NCI-H2171 (cell line): Measurements from ENCODE around the gene HDGF.
"Not testable (repeated sequence)": the region's sequence is repeated elsewhere in the genome, so short reads cannot be mapped to it uniquely, and the experiment has no call there.

ENCODE experiments used
- DNase-seq: peaks from one replicate; lab custom pipeline; 2025; lab: John Stamatoyannopoulos, UW

HDGF gene

GRCh38 chr1:156767101-156767878, 15.8 kb upstream of the HDGF start, which contains the start of gene PRCC:
Gene PRCC (plus strand): TSS chr1:156767535. CDS start chr1:156767772, 237 bp downstream.
- DNase-seq, result peak; percentile 97

DNA sequence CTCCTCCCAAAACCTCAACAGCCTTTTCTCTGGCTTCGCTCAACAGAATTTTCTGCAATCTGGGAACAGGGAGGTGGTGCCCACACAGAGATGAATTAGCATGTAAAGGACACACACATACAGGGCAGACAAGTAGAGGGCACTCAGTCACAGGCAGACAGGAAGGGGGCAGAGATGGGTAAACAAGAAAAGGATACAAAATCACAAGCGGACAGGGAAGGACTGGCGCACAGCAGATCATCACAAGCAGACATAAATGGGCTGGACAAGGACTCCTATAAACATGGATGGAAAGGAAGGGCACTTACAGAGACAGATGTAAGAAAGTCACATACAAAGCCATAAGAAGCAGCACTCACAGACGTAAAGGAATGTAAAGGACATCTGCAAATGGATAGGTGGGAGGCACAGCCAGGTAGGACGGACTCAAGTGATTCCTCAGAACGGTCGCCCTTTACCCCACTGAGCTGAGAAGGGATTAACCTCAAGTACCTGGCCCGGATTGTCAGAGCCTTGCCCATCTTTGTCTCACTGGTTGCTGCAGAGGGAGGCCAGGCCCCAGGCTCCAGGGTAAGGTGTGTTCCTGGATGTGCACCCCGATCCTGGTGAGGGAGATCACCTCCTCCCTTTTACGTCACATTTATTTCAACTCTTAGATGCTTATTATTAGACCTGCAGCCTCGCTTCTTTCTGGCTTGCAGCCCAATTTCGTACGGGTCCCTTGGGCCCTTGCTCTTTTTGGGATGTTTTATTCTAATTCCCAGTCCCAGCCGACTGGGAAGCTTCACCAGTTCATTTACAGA, 15.0 kb upstream of the HDGF start:
- DNase-seq, result no peak

- DNase-seq, result no peak
Observed at GRCh38 chr1:156765666-156766065, 14.2 kb upstream of the HDGF start.

GRCh38 chr1:156765136-156765535, 13.7 kb upstream of the HDGF start:
- not testable (repeated sequence) for DNase-seq

GRCh38 chr1:156760796-156761104, 9.3 kb upstream of the HDGF start:
- DNase-seq, result no peak

GRCh38 chr1:156760092-156760795, 8.8 kb upstream of the HDGF start:
- no peak for DNase-seq

GRCh38 chr1:156757572-156758253, 6.2 kb upstream of the HDGF start:
- DNase-seq, result not testable (repeated sequence)

DNA sequence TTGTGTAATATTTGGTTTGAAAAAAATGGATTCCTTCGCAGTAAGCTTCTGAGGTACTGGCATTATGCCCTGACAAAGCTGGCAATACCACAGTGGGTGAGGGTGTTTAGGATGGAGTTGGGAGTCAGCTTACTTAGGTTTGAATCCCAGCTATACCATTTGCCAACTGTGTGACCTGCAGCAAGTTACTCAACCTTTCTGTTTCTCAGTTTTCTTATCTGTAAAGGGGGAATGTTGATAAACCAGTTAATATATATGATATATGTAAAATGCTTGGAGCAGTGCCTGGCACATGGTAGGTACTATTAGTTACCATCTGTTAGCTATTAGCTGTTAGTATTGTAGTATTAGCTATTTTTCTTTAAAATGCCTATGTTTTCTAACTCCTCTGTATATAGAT, 4.9 kb upstream of the HDGF start:
- DNase-seq, result no peak

- DNase-seq, result no peak
Observed at GRCh38 chr1:156755527-156755950, 4.1 kb upstream of the HDGF start.

DNA sequence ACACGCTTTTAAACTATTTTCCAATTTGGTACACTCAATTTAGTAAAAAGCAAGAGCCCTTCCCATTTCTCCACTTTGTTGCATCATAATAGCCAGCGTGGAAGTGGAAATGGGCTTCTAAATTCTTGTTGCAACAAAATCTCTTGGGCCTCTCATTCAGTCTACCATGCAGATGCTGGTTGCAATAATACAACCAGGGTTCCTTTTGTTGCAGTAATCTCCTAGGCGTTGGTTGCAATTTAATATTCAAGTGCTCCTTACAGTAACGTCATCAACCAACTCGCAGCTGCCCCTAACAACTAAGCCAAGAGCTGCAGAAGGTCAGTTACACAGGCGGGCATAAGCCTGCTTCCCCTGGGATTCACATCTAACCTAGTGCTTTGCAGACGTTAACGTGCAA, 2.7 kb upstream of the HDGF start:
- DNase-seq, result no peak

DNA sequence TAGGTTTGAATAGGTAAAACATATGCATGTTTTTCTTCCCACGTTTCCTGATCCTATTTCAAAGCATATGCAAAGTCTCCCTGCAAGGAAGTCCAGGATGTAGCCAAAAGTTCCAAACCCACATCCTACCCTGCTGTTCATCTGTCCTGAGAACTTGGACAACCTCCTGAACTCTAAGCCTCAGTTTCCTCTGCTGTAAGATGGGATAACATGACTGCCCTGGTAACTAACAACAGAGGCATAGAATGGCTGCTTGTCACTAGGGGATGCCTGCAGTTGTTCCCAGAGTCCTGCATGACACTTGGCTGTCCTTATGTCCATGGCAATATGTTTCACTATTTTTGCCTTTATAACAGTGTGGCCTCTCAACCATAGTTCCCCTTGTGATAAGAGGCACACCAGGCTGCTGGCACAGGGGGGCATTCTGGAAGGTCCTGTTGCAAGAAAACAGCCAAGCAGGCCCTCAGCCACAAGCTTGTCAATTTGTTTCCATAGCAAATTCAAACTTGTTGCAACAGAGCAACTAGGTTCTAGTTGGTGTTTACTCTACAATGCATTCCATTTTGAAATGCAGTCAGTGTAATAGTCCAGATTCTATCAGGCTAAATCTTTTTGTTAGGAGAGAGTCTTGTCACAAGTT, 1.5 kb upstream of the HDGF start:
- DNase-seq, result no peak

DNA sequence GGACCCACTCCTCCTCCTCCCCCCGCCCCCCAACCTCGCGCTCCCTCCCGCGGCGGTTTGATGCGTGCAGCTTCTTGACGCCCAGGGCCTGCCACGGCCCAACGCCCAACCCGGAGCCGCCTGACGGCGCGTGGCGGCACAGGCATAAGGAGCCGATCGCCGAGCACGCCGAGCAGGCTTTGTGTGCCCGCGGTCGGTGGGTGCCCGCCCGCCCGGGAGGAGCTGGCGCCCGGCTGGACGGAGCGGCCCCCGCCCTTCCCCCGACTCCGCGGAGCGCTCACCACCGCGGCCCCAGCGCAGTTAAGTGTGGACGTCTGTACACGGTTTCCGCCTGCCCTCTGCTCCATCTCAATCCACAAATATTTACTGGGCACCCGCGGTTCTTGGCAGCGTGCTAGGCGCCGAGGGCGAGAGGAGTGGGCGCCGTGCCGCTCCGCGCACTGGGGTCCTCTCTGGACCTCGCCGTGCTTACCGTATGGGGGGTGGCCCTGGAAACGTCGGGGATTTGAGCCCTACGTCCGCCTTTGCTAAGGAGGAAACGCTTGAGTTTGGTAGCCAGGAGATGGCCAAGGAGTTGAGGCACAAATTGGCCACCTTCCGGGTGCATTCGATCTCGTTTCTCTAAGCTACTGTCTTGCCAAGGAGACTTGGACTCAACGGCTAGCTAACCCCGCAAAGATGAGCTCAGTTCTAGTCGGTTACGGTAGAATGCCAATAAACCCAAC, 444 bp upstream of the HDGF start:
- DNase-seq, result peak; percentile 96

DNA sequence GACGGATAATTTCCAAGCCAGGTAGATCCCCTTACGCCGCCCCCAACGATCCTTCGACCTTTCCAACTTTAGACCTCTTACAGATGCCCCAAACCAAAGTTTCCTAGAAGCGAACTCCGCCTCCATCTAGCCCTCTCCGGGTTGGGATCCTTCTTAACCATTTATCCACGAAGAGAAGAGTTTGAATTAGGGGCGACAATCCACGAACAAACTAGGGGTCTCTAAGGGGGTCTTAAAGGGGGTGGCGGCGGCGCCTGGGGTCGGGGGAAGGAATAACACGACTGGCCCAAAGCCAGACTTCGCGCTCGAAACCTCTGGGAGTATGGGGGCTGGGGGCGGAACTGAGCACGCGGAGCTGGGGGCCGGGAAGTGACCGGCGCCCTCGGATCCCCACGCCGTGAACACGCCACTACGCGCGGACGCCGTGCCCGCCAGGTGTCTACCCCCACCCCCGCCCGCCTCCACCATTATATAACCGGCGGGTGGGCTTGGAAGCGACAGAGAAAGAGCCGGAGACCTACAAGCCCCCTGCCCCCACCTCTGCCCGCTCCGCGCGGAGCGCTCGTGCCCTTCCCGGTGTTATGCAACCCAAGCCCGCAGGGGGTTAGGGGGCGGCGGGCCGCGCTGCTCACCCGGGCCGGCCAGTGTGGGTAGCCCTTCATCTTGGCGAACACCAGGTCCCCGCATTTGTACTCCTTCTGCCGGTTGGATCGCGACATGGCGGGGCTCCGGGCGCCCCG, 594 bp downstream of the HDGF start:
- peak; percentile 36 for DNase-seq

GRCh38 chr1:156750191-156750672, 1.2 kb downstream of the HDGF start:
- peak; percentile 86 for DNase-seq

- no peak for DNase-seq
Observed at GRCh38 chr1:156749419-156750118, 1.9 kb downstream of the HDGF start.

- DNase-seq, result no peak
Observed at GRCh38 chr1:156748670-156749418, 2.6 kb downstream of the HDGF start.

DNA sequence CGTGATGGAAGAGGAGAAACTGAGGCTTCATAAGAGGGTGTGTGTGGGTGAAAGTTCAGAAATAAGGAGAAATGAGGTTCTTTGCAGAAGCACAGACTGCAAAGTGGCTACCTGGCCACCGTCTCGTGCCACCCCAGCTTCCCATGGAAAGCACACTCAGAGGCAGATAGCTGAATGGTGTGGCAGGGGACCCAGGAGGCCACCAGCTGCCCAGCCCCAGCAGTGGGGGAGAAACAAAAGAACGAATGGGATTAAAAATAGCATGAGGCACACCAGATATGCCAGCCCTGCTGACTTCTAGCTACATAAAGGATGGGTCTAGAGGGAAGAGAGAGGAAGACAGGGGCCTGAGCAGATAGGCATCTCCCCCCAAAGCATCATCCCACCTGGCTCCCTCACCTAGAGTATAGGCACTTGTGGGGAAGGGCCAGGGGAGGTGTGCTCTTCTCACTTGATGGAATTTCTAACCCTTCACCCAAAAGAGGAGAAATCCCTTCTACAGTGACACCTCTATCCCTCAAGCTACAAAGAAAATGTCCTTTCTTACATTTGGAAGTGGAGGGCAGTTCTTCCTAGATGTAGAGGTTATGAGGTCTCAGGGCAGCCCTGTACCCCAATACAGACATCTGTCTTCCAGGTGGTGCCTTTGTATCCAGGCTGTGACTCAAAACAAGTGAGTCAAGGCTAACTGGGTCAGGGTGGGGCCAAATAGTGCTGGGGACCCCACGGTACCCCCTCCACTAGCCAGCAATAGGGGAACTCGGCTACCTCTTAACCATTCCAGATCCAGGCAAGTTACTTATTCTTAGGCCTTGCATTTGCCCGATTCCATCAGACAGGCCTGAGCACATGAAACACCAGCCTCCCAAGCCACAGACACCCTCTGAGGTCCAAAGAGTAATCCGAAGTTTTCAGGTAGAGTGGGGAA, 3.5 kb downstream of the HDGF start:
- no peak for DNase-seq
